BLaER1 (cell line): ENCODE data around the gene CLIC3.

Source experiments
- H3K27ac ChIP-seq: shearing (Covaris generic); formaldehyde crosslinking; 2 replicates; pipeline ENCODE4 v1.8.1; 2022
- H3K27me3 ChIP-seq: shearing (Covaris generic); formaldehyde crosslinking; 2 replicates; pipeline ENCODE4 v1.8.1; 2022
- H3K36me3 ChIP-seq: shearing (Covaris generic); formaldehyde crosslinking; 2 replicates; pipeline ENCODE4 v1.8.1; 2022
- H3K4me1 ChIP-seq: shearing (Covaris generic); formaldehyde crosslinking; 2 replicates; pipeline ENCODE4 v1.8.1; 2022
- H3K4me2 ChIP-seq: shearing (Covaris generic); formaldehyde crosslinking; 2 replicates; pipeline ENCODE4 v1.8.1; 2022
- H3K4me3 ChIP-seq: shearing (Covaris generic); formaldehyde crosslinking; 2 replicates; pipeline ENCODE4 v1.8.1; 2022
- H3K9ac ChIP-seq: shearing (Covaris generic); formaldehyde crosslinking; 2 replicates; pipeline ENCODE4 v1.8.1; 2022
- H3K9me3 ChIP-seq: shearing (Covaris generic); formaldehyde crosslinking; 2 replicates; pipeline ENCODE4 v1.8.1; 2022
- H4K20me1 ChIP-seq: shearing (Covaris generic); formaldehyde crosslinking; 2 replicates; pipeline ENCODE4 v1.8.1; 2022
- Cebpa-rat ChIP-seq: shearing (Covaris generic); IDR thresholded peaks from 2 replicates; pipeline ENCODE4 v1.8.1; 2022

The CLIC3 gene

DNA sequence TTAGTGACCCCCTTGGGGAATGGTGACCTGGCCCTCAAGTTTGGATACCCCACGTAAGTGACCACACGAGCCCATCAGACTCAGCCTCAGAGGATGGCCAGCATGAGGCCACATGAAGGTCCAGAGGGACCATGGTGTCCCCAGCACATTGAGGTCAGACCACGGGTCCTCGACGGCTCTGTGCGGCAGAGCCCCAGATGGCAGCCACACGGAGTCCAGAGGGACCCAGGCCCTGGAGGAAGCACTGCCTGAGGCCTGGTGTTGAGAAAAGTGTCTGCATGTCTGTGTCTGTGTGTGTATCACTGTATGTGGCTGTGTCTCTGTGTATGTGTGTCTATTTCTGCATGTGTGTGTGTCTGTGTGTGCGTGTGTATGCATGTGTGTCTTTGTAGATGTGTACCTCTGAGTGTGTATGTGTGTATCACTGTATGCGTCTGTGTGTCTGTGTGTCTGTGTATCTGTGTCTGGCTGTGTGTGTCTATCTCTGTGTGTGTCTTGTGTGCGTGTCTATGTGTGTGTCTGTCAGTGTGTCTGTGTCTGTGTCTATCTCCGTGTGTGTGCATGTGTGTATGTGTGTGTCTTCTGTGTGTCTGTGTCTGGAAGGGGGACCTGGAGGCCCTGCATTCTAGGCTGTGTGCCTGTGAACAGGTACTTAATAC, 12.6 kb downstream of the CLIC3 start:
- Histone ChIP-seq H3K27me3 (peaks cover 53% of the 10 kb centered on the region), H3K4me2 (peak overlapping the region; percentile 26; the same call in 1 of the 2 replicates), H3K36me3 (no peaks in the 10 kb centered on the region), H3K4me1 (peaks cover 23% of the 10 kb centered on the region), H3K4me3 (no peak overlapping the region), H3K27ac (no peak overlapping the region), H3K9me3 (no peaks in the 10 kb centered on the region), H3K9ac (no peak overlapping the region), H4K20me1 (no peaks in the 10 kb centered on the region)
- TF ChIP-seq Cebpa-rat: no peak

DNA sequence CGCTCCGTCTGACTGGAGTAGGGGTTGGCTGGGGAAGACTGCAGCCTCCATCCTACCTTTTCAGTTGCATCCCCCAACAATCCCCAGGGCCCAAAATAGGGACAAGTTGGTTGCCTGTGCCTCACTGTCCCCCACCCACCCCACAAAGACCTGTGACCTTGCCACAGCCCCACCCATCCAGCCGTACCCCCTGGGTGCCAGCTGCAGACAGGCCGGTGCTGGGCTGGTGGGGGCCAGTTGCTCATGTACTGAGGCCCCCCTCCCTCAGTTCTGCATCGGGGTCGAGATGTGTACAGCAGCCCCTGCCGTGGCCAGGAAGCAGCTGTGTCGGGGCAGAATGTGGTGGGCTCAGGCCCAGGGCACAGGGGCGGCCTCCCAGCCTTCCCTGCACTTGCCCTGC, 13.2 kb downstream of the CLIC3 start:
- H4K20me1 ChIP-seq: no peaks in the 10 kb centered on the region
- H3K4me3 ChIP-seq: no peak overlapping the region
- no peak for TF ChIP-seq Cebpa-rat
- no peak overlapping the region for H3K27ac ChIP-seq
- H3K36me3 ChIP-seq: no peaks in the 10 kb centered on the region
- H3K27me3 ChIP-seq: peaks cover 53% of the 10 kb centered on the region
- peaks cover 23% of the 10 kb centered on the region for H3K4me1 ChIP-seq
- no peak overlapping the region for H3K9ac ChIP-seq
- no peaks in the 10 kb centered on the region for H3K9me3 ChIP-seq
- peak overlapping the region; percentile 26; the same call in 1 of the 2 replicates for H3K4me2 ChIP-seq

DNA sequence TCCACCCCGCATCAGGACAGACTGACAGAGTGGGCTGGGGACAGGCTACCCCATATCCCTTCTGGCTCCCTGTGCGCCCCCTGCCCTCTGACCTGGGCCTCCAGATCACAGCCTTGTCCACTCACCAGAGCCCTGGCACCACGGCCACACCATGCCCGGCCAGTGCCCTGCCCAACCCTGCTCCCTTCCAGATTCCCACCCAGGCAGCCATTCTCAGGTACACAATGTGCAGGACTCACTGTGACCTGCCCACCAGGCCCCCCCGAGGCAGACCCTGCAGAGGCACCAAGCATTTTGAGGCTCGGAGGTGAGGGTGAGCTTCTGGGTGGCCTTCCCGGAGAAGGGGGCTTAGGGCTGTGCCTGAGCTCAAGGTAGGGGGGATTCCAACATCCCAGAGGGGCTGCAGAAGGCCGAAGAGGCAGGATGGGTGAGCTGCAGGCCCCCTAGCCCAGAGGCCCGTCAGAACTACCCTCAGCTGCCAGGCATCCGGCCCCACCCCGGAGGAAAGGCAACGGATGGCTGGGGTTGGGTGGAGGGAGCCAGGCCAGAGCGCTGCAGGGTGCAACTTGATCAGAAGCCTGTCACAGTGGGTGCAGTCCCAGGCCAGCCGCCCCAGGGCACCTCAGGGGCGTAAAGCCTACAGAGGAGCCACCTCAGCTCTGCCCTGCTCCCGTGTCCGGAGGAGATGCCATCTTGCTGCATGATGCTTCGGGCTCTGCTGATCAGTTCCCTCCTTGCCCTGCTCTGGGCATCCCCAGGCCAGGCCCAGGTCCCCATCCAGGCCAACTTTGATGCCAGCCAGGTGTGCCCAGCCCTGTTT, 13.9 kb downstream of the CLIC3 start, which contains the start of gene LCNL1:
Gene LCNL1 (plus strand): TSS at position 762 of the 820 bp plus-strand sequence. CDS start 594 bp downstream, outside the sequence.
- no peak within 1 kb of the TSS for H3K4me3 ChIP-seq
- peaks cover 53% of the 10 kb centered on the region for H3K27me3 ChIP-seq
- H3K27ac ChIP-seq: no peak within 1 kb of the TSS
- H3K9ac ChIP-seq: no peak within 1 kb of the TSS
- H3K36me3 ChIP-seq: no peaks in the 10 kb centered on the region
- TF ChIP-seq Cebpa-rat: no peak
- H3K9me3 ChIP-seq: no peaks in the 10 kb centered on the region
- no peaks in the 10 kb centered on the region for H4K20me1 ChIP-seq
- peaks cover 24% of the 10 kb centered on the region for H3K4me1 ChIP-seq
- peak within 1 kb of the TSS; percentile 26; the same call in 1 of the 2 replicates for H3K4me2 ChIP-seq

GRCh38 chr9:136981588-136982231, 14.7 kb downstream of the CLIC3 start:
- Histone ChIP-seq H3K4me1 (peaks cover 30% of the 10 kb centered on the region), H3K4me2 (no peak overlapping the region), H3K9ac (no peak overlapping the region)

GRCh38 chr9:136980669-136981478, 15.5 kb downstream of the CLIC3 start:
- Histone ChIP-seq H3K4me3 (no peak overlapping the region), H3K9me3 (no peaks in the 10 kb centered on the region), H3K27me3 (peaks cover 39% of the 10 kb centered on the region), H3K4me1 (peaks cover 37% of the 10 kb centered on the region), H3K36me3 (no peaks in the 10 kb centered on the region), H3K9ac (no peak overlapping the region), H3K4me2 (no peak overlapping the region), H4K20me1 (no peaks in the 10 kb centered on the region), H3K27ac (no peak overlapping the region)
- TF ChIP-seq Cebpa-rat: no peak

More at GRCh38 chr9:136981588-136982231, 14.7 kb downstream of the CLIC3 start:
- H3K36me3 ChIP-seq: no peaks in the 10 kb centered on the region
- H3K9me3 ChIP-seq: no peaks in the 10 kb centered on the region
- H3K27ac ChIP-seq: no peak overlapping the region
- H3K4me3 ChIP-seq: no peak overlapping the region
- TF ChIP-seq Cebpa-rat: no peak
- peaks cover 47% of the 10 kb centered on the region for H3K27me3 ChIP-seq
- H4K20me1 ChIP-seq: no peaks in the 10 kb centered on the region

DNA sequence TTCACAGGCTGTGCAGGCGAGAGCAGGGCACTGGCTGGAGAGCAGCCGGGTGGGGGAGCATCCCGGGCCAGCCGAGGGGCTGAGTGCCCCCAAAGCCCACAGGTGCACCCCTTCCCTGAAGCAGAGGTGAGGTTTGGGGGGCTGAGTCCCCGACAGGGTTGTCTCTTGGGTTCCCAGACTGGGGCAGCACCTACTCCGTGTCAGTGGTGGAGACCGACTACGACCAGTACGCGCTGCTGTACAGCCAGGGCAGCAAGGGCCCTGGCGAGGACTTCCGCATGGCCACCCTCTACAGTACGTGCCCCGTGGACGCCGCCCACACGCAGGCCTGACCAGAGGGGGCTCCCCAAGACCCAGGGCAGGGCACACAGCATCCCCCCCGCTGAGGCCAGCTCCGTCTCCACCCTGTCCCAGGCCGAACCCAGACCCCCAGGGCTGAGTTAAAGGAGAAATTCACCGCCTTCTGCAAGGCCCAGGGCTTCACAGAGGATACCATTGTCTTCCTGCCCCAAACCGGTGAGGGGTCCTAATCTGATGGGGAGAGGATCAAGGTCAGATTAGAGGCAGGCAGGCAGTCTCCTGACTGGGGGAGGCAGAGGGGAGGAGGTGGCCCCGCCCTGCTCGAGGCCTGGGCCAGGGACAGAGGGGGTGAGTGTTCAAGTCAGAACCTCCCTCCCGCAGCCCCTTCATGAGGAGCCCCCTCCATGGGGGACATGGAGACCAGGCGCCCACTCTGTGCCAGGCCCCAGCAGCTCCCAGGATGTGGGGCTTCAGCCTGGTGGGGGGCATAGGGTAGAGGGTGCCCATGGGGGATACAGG, 16.4 kb downstream of the CLIC3 start:
- H3K27me3 ChIP-seq: peaks cover 30% of the 10 kb centered on the region
- H3K4me1 ChIP-seq: peaks cover 45% of the 10 kb centered on the region
- H3K27ac ChIP-seq: no peak overlapping the region
- peak overlapping the region; percentile 45 for H3K4me2 ChIP-seq
- H4K20me1 ChIP-seq: no peaks in the 10 kb centered on the region
- no peaks in the 10 kb centered on the region for H3K36me3 ChIP-seq
- H3K9ac ChIP-seq: no peak overlapping the region
- H3K4me3 ChIP-seq: no peak overlapping the region
- no peaks in the 10 kb centered on the region for H3K9me3 ChIP-seq
- no peak for TF ChIP-seq Cebpa-rat

DNA sequence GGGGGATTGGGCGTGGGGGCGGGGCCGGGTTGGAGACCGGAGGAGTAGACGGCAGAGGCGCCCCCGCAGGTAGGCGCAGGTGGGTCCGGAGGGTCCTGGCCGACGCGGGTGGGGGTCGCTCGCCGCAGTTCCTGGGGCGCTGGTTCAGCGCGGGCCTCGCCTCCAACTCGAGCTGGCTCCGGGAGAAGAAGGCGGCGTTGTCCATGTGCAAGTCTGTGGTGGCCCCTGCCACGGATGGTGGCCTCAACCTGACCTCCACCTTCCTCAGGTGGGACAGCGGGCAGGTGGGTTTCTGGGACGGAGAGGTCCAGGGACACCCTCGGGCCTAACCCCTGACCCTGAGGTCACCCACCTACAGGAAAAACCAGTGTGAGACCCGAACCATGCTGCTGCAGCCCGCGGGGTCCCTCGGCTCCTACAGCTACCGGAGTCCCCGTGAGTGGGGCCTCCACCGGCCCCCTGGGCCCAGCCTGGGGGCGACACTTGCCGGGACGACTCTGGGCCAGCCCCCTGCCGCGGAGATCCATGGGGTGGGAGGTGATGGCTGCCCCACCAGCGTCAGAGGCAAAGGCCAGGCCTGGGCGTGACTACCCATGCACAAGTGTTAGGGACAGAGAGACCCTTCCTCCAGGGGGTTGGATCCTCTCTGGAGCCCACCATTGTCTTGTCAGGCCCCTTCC, 17.4 kb downstream of the CLIC3 start:
- TF ChIP-seq Cebpa-rat: no peak
- Histone ChIP-seq H3K4me3 (no peak overlapping the region), H3K36me3 (no peaks in the 10 kb centered on the region), H3K9ac (no peak overlapping the region), H3K27me3 (peaks cover 20% of the 10 kb centered on the region), H3K9me3 (no peaks in the 10 kb centered on the region), H3K27ac (no peak overlapping the region), H3K4me1 (peaks cover 53% of the 10 kb centered on the region), H3K4me2 (peak overlapping the region; percentile 45), H4K20me1 (no peaks in the 10 kb centered on the region)

- H3K9ac ChIP-seq: no peak overlapping the region
- H4K20me1 ChIP-seq: no peaks in the 10 kb centered on the region
- no peak overlapping the region for H3K4me3 ChIP-seq
- H3K27me3 ChIP-seq: peaks cover 12% of the 10 kb centered on the region
- no peak overlapping the region for H3K27ac ChIP-seq
- TF ChIP-seq Cebpa-rat: no peak
- no peaks in the 10 kb centered on the region for H3K9me3 ChIP-seq
- H3K4me1 ChIP-seq: peaks cover 46% of the 10 kb centered on the region
- H3K4me2 ChIP-seq: no peak overlapping the region
- no peaks in the 10 kb centered on the region for H3K36me3 ChIP-seq
These were observed 18.1 kb downstream of the CLIC3 start for GRCh38 chr9:136978073-136978864.
